Measurements from ENCODE around the gene RBM19.

The RBM19 gene

DNA sequence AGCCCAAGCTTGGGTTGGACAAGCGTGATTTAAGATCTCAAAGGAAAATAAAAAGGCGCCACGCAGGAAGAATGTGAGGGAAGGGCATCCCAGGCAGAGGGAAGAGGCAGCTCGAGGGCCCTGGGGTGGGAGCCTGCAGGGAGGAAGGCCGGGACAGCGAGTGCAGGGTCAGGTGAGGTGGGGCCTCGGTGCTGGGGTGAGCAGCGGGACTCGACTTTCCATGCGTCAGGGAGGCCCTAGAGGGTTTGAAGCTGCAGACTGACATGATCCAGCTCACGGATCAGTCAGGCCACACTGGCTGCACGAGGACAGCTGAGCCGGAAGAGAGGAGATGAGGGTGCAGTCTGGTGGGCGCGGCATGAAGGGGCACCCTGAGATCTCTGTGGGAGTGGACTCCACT, 145.8 kb downstream of the RBM19 start:
- H4K20me1 ChIP-seq (ENCODE audit: insufficient read depth) = no peaks in the 10 kb centered on the region
- no peaks in the 10 kb centered on the region for H3K27me3 ChIP-seq (ENCODE audit: insufficient read depth, low read depth)
- H2AFZ ChIP-seq (ENCODE audit: low read depth) = no peak overlapping the region
- H3K27ac ChIP-seq = no peak overlapping the region
- no peak overlapping the region for H3K9ac ChIP-seq
- no peaks in the 10 kb centered on the region for H3K4me1 ChIP-seq (ENCODE audit: low read depth, poor library complexity, severe bottlenecking)
- no peak overlapping the region for H3K4me3 ChIP-seq (IDR thresholded peaks at IDR 0.05; ENCODE audit: insufficient read depth, low read depth, low read length)
- H3K36me3 ChIP-seq (ENCODE audit: insufficient read depth) = no peaks in the 10 kb centered on the region
- no peaks in the 10 kb centered on the region for H3K79me2 ChIP-seq (ENCODE audit: insufficient read depth, low read depth)
- TF ChIP-seq, protein P1, sequence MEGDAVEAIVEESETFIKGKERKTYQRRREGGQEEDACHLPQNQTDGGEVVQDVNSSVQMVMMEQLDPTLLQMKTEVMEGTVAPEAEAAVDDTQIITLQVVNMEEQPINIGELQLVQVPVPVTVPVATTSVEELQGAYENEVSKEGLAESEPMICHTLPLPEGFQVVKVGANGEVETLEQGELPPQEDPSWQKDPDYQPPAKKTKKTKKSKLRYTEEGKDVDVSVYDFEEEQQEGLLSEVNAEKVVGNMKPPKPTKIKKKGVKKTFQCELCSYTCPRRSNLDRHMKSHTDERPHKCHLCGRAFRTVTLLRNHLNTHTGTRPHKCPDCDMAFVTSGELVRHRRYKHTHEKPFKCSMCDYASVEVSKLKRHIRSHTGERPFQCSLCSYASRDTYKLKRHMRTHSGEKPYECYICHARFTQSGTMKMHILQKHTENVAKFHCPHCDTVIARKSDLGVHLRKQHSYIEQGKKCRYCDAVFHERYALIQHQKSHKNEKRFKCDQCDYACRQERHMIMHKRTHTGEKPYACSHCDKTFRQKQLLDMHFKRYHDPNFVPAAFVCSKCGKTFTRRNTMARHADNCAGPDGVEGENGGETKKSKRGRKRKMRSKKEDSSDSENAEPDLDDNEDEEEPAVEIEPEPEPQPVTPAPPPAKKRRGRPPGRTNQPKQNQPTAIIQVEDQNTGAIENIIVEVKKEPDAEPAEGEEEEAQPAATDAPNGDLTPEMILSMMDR (conservative IDR thresholded peaks at IDR 0.05; ENCODE audit: low read depth, low read length) = no peak
- no peak overlapping the region for H3K4me2 ChIP-seq

DNA sequence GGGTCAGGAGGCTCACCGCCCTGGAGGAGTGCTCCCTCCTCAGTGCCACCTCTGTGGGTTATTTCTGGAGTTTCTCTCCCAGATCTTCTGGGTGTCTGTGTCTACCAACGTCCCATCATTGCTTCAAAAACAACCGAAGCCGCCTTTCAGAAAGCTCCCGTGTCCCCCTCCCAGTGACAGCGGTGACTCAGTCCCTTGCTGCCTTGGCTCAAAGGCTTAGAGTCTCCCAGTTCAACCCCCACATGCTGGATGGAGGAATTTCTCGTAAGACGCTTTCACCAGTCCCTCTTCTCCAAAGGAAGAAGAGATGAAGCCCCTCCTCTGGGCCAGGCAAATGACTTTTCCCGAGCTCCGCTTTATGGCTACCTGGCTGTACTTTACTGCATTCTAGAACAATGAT, 146.6 kb downstream of the RBM19 start:
- no peak overlapping the region for H3K4me2 ChIP-seq
- no peak overlapping the region for H3K4me3 ChIP-seq (IDR thresholded peaks at IDR 0.05; ENCODE audit: insufficient read depth, low read depth, low read length)
- no peaks in the 10 kb centered on the region for H3K36me3 ChIP-seq (ENCODE audit: insufficient read depth)
- H4K20me1 ChIP-seq (ENCODE audit: insufficient read depth) = no peaks in the 10 kb centered on the region
- H3K27ac ChIP-seq = no peak overlapping the region
- no peak overlapping the region for H2AFZ ChIP-seq (ENCODE audit: low read depth)
- H3K27me3 ChIP-seq (ENCODE audit: insufficient read depth, low read depth) = no peaks in the 10 kb centered on the region
- H3K9ac ChIP-seq = no peak overlapping the region
- TF ChIP-seq, protein P1 (conservative IDR thresholded peaks at IDR 0.05; ENCODE audit: low read depth, low read length) = no peak
- H3K4me1 ChIP-seq (ENCODE audit: low read depth, poor library complexity, severe bottlenecking) = no peaks in the 10 kb centered on the region
- H3K79me2 ChIP-seq (ENCODE audit: insufficient read depth, low read depth) = no peaks in the 10 kb centered on the region

DNA sequence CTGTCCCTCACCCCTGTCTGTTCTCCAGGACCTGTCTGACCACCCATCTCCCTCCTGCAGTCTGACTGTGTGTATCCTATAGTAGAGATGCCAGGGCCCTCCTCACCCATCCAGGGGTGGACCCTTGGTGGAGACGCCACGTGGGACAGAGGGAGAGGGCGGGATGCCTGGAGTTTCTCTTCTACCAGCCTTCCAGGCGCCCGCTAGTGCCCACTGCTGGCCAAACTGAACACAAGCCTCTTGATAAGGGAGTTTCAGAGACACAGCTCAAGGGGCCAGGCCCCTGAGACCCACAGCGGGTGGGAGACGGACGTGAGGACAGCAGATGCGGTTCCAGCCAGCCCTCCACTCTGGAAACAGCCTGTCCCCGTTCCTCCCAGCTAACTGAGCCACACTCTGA, 147.3 kb downstream of the RBM19 start:
- H3K9ac ChIP-seq = no peak overlapping the region
- TF ChIP-seq, protein P1 (conservative IDR thresholded peaks at IDR 0.05; ENCODE audit: low read depth, low read length) = no peak

DNA sequence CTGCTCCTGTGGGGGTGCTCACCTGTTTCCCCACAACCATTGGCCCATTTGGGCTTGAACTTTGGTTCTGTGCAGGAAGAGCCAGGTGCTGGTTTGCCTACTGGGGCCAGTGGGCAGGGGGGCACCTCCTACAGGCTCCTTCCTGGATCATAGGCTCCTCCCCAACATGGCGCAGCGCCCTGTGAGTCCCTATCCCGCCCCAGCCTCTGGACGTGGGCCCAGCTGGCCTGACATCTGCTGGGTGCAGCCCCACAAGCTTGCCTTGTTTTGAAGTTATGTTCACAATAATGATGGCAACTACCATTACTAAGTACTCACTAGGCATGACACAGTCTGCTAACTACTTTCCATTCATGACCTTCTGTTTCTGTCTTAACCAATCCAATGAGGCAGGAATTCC, 147.8 kb downstream of the RBM19 start:
- H3K4me2 ChIP-seq = no peak overlapping the region
- H3K27ac ChIP-seq = no peak overlapping the region
- H3K4me1 ChIP-seq (ENCODE audit: low read depth, poor library complexity, severe bottlenecking) = no peaks in the 10 kb centered on the region
- H3K79me2 ChIP-seq (ENCODE audit: insufficient read depth, low read depth) = no peaks in the 10 kb centered on the region
- no peak overlapping the region for H3K9ac ChIP-seq
- H3K36me3 ChIP-seq (ENCODE audit: insufficient read depth) = no peaks in the 10 kb centered on the region
- no peak overlapping the region for H2AFZ ChIP-seq (ENCODE audit: low read depth)
- no peaks in the 10 kb centered on the region for H4K20me1 ChIP-seq (ENCODE audit: insufficient read depth)
- no peak overlapping the region for H3K4me3 ChIP-seq (IDR thresholded peaks at IDR 0.05; ENCODE audit: insufficient read depth, low read depth, low read length)
- H3K27me3 ChIP-seq (ENCODE audit: insufficient read depth, low read depth) = no peaks in the 10 kb centered on the region
- TF ChIP-seq, protein P1 (conservative IDR thresholded peaks at IDR 0.05; ENCODE audit: low read depth, low read length) = no peak

More for the DNA sequence above, 147.3 kb downstream of the RBM19 start:
- Histone ChIP-seq H3K27me3 (ENCODE audit: insufficient read depth, low read depth) (no peaks in the 10 kb centered on the region), H3K36me3 (ENCODE audit: insufficient read depth) (no peaks in the 10 kb centered on the region), H3K4me3 (IDR thresholded peaks at IDR 0.05; ENCODE audit: insufficient read depth, low read depth, low read length) (no peak overlapping the region), H2AFZ (ENCODE audit: low read depth) (no peak overlapping the region), H3K27ac (no peak overlapping the region), H3K4me2 (no peak overlapping the region), H3K79me2 (ENCODE audit: insufficient read depth, low read depth) (no peaks in the 10 kb centered on the region), H4K20me1 (ENCODE audit: insufficient read depth) (no peaks in the 10 kb centered on the region), H3K4me1 (ENCODE audit: low read depth, poor library complexity, severe bottlenecking) (no peaks in the 10 kb centered on the region)
